ENCODE data around the gene DNAJA2.

The DNAJA2 gene

DNA sequence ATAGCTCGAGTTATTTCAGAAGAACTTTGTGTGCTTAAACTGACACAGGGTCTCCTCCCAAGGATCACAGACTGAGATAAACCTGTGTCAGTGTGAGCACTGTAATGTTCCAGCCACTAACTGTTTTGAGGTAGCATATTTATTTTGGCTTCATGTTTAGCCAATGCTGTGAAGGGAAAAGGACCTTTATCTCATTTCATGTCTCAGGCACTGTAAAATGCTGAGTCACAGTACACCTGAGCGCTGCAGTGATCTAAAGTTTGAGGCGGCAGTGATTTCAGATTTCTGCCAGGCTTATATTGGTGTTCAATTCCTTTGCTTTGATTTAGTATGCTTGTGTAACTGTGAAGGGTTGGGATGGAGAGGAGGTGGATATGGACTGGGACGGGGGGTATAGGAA, 3.1 kb upstream of the DNAJA2 start:
- H3K27ac ChIP-seq (ENCODE audit: low read depth, low read length) = no peak overlapping the region
- no peaks in the 10 kb centered on the region for H3K9me3 ChIP-seq (ENCODE audit: control insufficient read depth in 1 of 2, low read length in 2 of 2)
- no peaks in the 10 kb centered on the region for H3K27me3 ChIP-seq (ENCODE audit: control insufficient read depth in 1 of 2, insufficient read depth in 2 of 2, low read length in 2 of 2)
- H3K4me1 ChIP-seq (ENCODE audit: control insufficient read depth in 1 of 2, insufficient read depth in 2 of 2, low read length in 2 of 2) = peaks cover 20 to 23% of the 10 kb centered on the region in 2 donors
- no peaks in the 10 kb centered on the region for H3K36me3 ChIP-seq (ENCODE audit: control insufficient read depth in 1 of 2, insufficient read depth in 2 of 2, low read length in 2 of 2)
- H3K9ac ChIP-seq (ENCODE audit: low read depth in 1 of 2, low read length in 2 of 2) = no peak overlapping the region
- H3K4me3 ChIP-seq (ENCODE audit: low read depth in 1 of 2, low read length in 2 of 2) = no peak overlapping the region

DNA sequence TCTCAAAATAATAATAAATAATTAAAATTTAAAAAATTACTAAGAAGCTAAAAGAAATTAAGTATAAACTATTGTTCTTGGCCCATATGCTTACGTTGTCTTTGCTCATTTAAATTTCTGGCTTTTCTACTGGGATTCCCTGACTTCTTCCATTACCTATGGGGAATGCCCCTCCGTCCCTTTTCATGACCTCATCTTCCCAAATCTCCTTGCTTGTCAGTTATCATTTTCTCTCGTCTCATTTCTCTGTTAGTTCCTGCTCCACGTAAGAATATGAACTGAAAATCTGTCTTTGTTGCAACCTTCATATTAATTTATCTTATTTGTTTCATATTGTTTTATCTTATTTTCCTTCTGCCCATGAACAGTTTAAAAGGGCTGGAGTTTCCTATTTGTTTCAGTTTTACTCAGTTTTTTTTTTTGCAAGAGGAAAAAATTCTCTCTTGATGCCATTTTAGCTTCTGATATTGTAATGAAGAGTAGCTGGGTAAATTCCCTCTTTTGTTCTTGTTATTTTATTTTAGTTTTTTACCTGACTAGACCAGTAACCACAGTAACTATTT, 2.5 kb upstream of the DNAJA2 start:
- no peaks in the 10 kb centered on the region for H3K27me3 ChIP-seq (ENCODE audit: control insufficient read depth in 1 of 2, insufficient read depth in 2 of 2, low read length in 2 of 2)
- no peak overlapping the region for H3K9ac ChIP-seq (ENCODE audit: low read depth in 1 of 2, low read length in 2 of 2)
- H3K4me1 ChIP-seq (ENCODE audit: control insufficient read depth in 1 of 2, insufficient read depth in 2 of 2, low read length in 2 of 2) = peaks cover 20 to 23% of the 10 kb centered on the region in 2 donors
- no peak overlapping the region for H3K4me3 ChIP-seq (ENCODE audit: low read depth in 1 of 2, low read length in 2 of 2)
- no peaks in the 10 kb centered on the region for H3K9me3 ChIP-seq (ENCODE audit: control insufficient read depth in 1 of 2, low read length in 2 of 2)
- H3K36me3 ChIP-seq (ENCODE audit: control insufficient read depth in 1 of 2, insufficient read depth in 2 of 2, low read length in 2 of 2) = peaks cover 0 to 4% of the 10 kb centered on the region in 2 donors
- H3K27ac ChIP-seq (ENCODE audit: low read depth, low read length) = no peak overlapping the region

DNA sequence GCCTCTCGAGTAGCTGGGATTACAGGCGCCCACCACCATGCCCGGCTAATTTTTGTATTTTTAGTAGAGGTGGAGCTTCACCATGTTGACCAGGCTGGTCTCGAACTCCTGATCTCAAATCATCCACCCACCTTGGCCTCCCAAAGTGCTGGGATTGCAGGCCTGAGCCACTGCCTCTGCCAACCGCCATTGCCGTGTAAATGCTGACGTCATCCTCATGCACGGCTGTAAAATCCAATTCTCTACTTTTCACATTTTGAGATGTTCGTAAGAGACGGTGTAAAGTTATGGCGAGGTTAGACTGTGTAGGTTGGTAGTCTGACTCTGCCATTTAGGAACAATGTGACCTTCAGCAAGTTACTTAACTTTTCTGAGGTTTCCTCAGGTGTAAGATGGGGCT, 1.7 kb upstream of the DNAJA2 start:
- Histone ChIP-seq H3K9ac (ENCODE audit: low read depth in 1 of 2, low read length in 2 of 2) (no peak overlapping the region), H3K27ac (ENCODE audit: low read depth, low read length) (no peak overlapping the region), H3K27me3 (ENCODE audit: control insufficient read depth in 1 of 2, insufficient read depth in 2 of 2, low read length in 2 of 2) (no peaks in the 10 kb centered on the region), H3K36me3 (ENCODE audit: control insufficient read depth in 1 of 2, insufficient read depth in 2 of 2, low read length in 2 of 2) (peaks cover 0 to 7% of the 10 kb centered on the region in 2 donors), H3K4me3 (ENCODE audit: low read depth in 1 of 2, low read length in 2 of 2) (no peak overlapping the region), H3K9me3 (ENCODE audit: control insufficient read depth in 1 of 2, low read length in 2 of 2) (no peaks in the 10 kb centered on the region), H3K4me1 (ENCODE audit: control insufficient read depth in 1 of 2, insufficient read depth in 2 of 2, low read length in 2 of 2) (peaks cover 20 to 23% of the 10 kb centered on the region in 2 donors)

DNA sequence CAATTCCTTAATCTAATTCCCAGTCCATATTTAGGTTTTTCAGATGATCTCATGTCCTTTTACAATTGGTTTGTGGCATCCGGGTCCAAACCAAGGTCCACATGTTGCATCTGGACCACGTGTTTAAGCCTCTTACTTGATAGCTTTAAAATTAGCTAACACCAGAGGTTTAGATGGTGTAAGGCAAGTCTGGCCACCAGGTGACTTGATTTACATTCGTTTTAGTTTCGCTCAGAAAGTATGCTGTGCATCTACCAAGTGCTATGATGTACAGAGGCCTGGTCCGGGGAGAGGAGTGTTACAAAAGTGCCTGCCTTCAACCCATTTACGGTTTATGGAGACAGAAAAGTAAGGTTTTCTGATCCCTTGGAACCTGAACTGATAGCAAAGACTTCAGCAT, 878 bp upstream of the DNAJA2 start:
- Histone ChIP-seq H3K27me3 (ENCODE audit: control insufficient read depth in 1 of 2, insufficient read depth in 2 of 2, low read length in 2 of 2) (no peaks in the 10 kb centered on the region), H3K9ac (ENCODE audit: low read depth in 1 of 2, low read length in 2 of 2) (peak overlapping the region; percentile 33 to 62), H3K36me3 (ENCODE audit: control insufficient read depth in 1 of 2, insufficient read depth in 2 of 2, low read length in 2 of 2) (peaks cover 2 to 14% of the 10 kb centered on the region in 2 donors), H3K4me1 (ENCODE audit: control insufficient read depth in 1 of 2, insufficient read depth in 2 of 2, low read length in 2 of 2) (peaks cover 20 to 27% of the 10 kb centered on the region in 2 donors), H3K9me3 (ENCODE audit: control insufficient read depth in 1 of 2, low read length in 2 of 2) (no peaks in the 10 kb centered on the region), H3K27ac (ENCODE audit: low read depth, low read length) (no peak overlapping the region), H3K4me3 (ENCODE audit: low read depth in 1 of 2, low read length in 2 of 2) (peak overlapping the region; percentile 69 to 73)

DNA sequence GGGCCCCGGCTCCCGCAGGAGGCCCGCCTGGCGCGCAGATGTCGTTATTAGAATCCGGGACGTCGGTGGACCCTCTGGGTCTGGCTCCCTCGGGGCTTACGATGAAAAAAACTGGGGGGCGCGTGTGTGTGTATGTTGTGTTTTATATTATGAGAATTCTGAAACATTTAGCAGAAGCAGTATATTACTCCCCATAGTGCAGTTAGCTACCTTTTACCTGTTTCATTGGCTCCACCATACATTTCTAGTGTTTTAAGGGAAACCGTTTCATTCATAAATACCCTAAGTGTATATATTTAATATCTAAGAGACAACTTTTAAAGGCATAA, 486 bp upstream of the DNAJA2 start:
- Histone ChIP-seq H3K27ac (ENCODE audit: low read depth, low read length) (peak overlapping the region; percentile 94), H3K4me1 (ENCODE audit: control insufficient read depth in 1 of 2, insufficient read depth in 2 of 2, low read length in 2 of 2) (peaks cover 20 to 28% of the 10 kb centered on the region in 2 donors)

DNA sequence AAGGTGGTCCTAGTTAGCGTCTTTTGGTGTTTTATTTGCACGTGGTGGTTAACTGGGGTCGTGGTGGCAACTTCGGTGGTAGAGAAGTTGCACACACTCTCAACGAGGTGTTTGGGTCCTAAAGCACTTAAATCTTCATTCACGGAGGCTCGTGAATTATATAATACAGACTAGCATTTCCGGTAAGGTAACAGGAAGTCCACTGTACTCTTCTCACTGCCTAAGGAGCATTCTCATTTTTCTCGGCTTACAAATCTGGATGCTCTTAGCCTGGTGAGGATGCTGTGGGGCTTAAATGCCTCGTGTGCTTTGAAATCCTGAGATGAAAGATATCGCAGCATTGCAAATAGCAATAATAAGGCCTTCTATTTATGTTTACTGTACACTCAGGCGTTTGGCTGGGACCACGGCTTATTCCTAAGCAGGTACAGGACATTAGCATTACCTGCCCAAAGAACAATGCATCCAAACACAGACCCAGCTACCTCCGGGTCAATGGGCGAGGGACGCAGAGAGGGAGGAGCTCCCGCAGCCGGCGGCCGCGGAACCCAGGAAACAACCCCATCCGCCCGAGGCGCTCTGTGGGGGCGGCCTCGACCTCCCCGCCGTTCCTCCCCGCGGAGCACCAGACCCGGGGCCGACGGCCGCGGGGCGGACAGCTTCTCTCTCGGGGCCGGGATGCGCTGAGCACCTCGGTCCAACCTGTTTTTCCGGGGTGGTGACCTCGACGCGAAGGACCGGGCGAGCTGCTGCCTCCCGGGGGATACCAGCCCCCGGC, 856 bp downstream of the DNAJA2 start:
- Histone ChIP-seq H3K27me3 (ENCODE audit: control insufficient read depth in 1 of 2, insufficient read depth in 2 of 2, low read length in 2 of 2) (no peaks in the 10 kb centered on the region), H3K9me3 (ENCODE audit: control insufficient read depth in 1 of 2, low read length in 2 of 2) (no peaks in the 10 kb centered on the region), H3K36me3 (ENCODE audit: control insufficient read depth in 1 of 2, insufficient read depth in 2 of 2, low read length in 2 of 2) (peaks cover 9 to 31% of the 10 kb centered on the region in 2 donors), H3K27ac (ENCODE audit: low read depth, low read length) (peak overlapping the region; percentile 94), H3K4me1 (ENCODE audit: control insufficient read depth in 1 of 2, insufficient read depth in 2 of 2, low read length in 2 of 2) (peaks cover 20 to 28% of the 10 kb centered on the region in 2 donors), H3K4me3 (ENCODE audit: low read depth in 1 of 2, low read length in 2 of 2) (peak overlapping the region; percentile 69 to 73), H3K9ac (ENCODE audit: low read depth in 1 of 2, low read length in 2 of 2) (peak overlapping the region; percentile 33 to 62)

More for the DNA sequence above, 486 bp upstream of the DNAJA2 start:
- H3K9ac ChIP-seq (ENCODE audit: low read depth in 1 of 2, low read length in 2 of 2) = peak overlapping the region; percentile 33 to 62
- peaks cover 6 to 18% of the 10 kb centered on the region in 2 donors for H3K36me3 ChIP-seq (ENCODE audit: control insufficient read depth in 1 of 2, insufficient read depth in 2 of 2, low read length in 2 of 2)
- H3K9me3 ChIP-seq (ENCODE audit: control insufficient read depth in 1 of 2, low read length in 2 of 2) = no peaks in the 10 kb centered on the region
- H3K27me3 ChIP-seq (ENCODE audit: control insufficient read depth in 1 of 2, insufficient read depth in 2 of 2, low read length in 2 of 2) = no peaks in the 10 kb centered on the region
- peak overlapping the region; percentile 69 to 73 for H3K4me3 ChIP-seq (ENCODE audit: low read depth in 1 of 2, low read length in 2 of 2)

DNA sequence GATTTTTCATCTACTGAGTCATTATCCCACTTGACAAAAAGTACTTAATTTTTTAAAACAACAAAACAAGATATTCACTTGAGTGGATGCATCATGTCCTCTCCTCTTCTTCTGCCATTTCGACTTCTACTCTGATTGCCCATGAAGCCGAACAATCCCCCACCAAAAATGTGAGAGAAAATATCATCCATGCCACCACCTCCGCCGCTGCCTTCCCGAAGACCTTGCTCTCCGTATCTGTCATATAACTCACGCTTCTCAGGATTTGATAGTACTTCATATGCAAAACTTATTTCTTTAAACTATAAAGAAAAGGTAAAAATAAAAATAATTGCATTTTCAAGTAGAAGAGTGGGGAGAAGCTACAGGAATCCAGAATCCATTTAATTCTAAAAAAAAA, 2.2 kb downstream of the DNAJA2 start:
- Histone ChIP-seq H3K27ac (ENCODE audit: low read depth, low read length) (no peak overlapping the region), H3K9ac (ENCODE audit: low read depth in 1 of 2, low read length in 2 of 2) (no peak overlapping the region), H3K4me3 (ENCODE audit: low read depth in 1 of 2, low read length in 2 of 2) (no peak overlapping the region), H3K36me3 (ENCODE audit: control insufficient read depth in 1 of 2, insufficient read depth in 2 of 2, low read length in 2 of 2) (peaks cover 14 to 45% of the 10 kb centered on the region in 2 donors), H3K27me3 (ENCODE audit: control insufficient read depth in 1 of 2, insufficient read depth in 2 of 2, low read length in 2 of 2) (no peaks in the 10 kb centered on the region), H3K4me1 (ENCODE audit: control insufficient read depth in 1 of 2, insufficient read depth in 2 of 2, low read length in 2 of 2) (peaks cover 20 to 21% of the 10 kb centered on the region in 2 donors), H3K9me3 (ENCODE audit: control insufficient read depth in 1 of 2, low read length in 2 of 2) (no peaks in the 10 kb centered on the region)

DNA sequence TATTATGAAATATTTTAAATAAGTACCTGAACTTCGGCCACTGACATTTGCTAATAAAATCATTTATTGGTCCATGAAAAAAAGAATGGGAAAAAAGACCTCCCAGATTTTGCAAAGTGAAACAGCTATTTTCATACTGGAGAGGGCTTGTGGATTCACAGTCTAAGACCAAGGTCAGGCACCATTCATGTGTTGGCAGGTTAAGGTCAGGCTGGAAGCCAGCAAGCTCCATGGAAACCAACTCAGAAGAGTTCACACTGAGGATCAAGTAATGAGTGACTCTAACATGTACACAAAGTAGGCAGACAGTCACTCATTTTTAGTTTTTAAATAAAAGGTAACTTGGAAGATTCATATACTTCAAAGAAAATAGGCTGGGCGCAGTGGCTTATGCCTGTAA, 3.4 kb downstream of the DNAJA2 start:
- H3K27me3 ChIP-seq (ENCODE audit: control insufficient read depth in 1 of 2, insufficient read depth in 2 of 2, low read length in 2 of 2) = no peaks in the 10 kb centered on the region
- no peak overlapping the region for H3K4me3 ChIP-seq (ENCODE audit: low read depth in 1 of 2, low read length in 2 of 2)
- H3K9me3 ChIP-seq (ENCODE audit: control insufficient read depth in 1 of 2, low read length in 2 of 2) = no peaks in the 10 kb centered on the region
- peaks cover 20 to 21% of the 10 kb centered on the region in 2 donors for H3K4me1 ChIP-seq (ENCODE audit: control insufficient read depth in 1 of 2, insufficient read depth in 2 of 2, low read length in 2 of 2)
- peaks cover 18 to 56% of the 10 kb centered on the region in 2 donors for H3K36me3 ChIP-seq (ENCODE audit: control insufficient read depth in 1 of 2, insufficient read depth in 2 of 2, low read length in 2 of 2)
- H3K9ac ChIP-seq (ENCODE audit: low read depth in 1 of 2, low read length in 2 of 2) = no peak overlapping the region
- H3K27ac ChIP-seq (ENCODE audit: low read depth, low read length) = no peak overlapping the region

DNA sequence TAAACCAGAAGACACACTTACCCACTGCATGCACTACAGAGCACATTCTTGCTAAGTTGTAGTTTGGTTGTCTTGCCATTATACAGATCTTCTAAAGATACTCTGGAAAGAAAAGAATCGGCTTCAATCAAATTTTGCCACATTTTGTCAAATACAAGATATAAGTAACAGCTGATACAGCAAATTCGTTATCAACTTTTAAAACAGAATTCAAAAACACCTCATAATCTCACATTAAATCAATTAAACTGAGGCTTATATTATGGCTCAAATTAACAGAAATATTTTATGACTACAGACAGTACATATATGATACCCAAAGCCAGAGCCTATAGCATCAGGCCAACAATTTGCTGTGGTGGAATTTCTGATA, 5.4 kb downstream of the DNAJA2 start:
- Histone ChIP-seq H3K36me3 (ENCODE audit: control insufficient read depth in 1 of 2, insufficient read depth in 2 of 2, low read length in 2 of 2) (peaks cover 29 to 76% of the 10 kb centered on the region in 2 donors), H3K4me3 (ENCODE audit: low read depth in 1 of 2, low read length in 2 of 2) (no peak overlapping the region), H3K9ac (ENCODE audit: low read depth in 1 of 2, low read length in 2 of 2) (no peak overlapping the region), H3K4me1 (ENCODE audit: control insufficient read depth in 1 of 2, insufficient read depth in 2 of 2, low read length in 2 of 2) (peaks cover 11 to 13% of the 10 kb centered on the region in 2 donors), H3K27ac (ENCODE audit: low read depth, low read length) (no peak overlapping the region), H3K9me3 (ENCODE audit: control insufficient read depth in 1 of 2, low read length in 2 of 2) (no peaks in the 10 kb centered on the region), H3K27me3 (ENCODE audit: control insufficient read depth in 1 of 2, insufficient read depth in 2 of 2, low read length in 2 of 2) (no peaks in the 10 kb centered on the region)

DNA sequence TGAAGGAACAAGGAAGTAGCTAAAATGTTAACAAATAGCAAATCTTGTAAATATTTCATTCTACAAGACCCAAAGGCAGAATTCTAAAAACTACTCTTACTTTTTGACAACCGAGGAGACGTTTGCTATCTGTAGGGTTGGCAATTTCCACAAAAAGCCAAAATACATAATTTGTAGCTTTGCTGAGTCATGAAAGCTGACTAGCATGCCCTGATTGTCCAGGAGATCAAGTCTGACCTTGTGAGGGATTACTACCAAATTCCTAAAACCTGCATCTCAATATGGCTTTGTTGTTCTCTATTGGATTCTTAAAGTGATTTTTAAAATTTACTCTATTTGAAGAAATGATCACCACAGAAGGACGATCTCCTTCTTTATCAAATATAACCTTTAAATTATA, 10.8 kb downstream of the DNAJA2 start:
- Histone ChIP-seq H3K27ac (ENCODE audit: low read depth, low read length) (no peak overlapping the region), H3K27me3 (ENCODE audit: control insufficient read depth in 1 of 2, insufficient read depth in 2 of 2, low read length in 2 of 2) (no peaks in the 10 kb centered on the region), H3K4me1 (ENCODE audit: control insufficient read depth in 1 of 2, insufficient read depth in 2 of 2, low read length in 2 of 2) (peaks cover 0 to 4% of the 10 kb centered on the region in 2 donors), H3K4me3 (ENCODE audit: low read depth in 1 of 2, low read length in 2 of 2) (no peak overlapping the region), H3K36me3 (ENCODE audit: control insufficient read depth in 1 of 2, insufficient read depth in 2 of 2, low read length in 2 of 2) (peaks cover 49 to 94% of the 10 kb centered on the region in 2 donors), H3K9ac (ENCODE audit: low read depth in 1 of 2, low read length in 2 of 2) (no peak overlapping the region), H3K9me3 (ENCODE audit: control insufficient read depth in 1 of 2, low read length in 2 of 2) (no peaks in the 10 kb centered on the region)

All from duodenal mucosa (tissue), 2 donors.